HepG2 (cell line): Measurements from ENCODE around the gene CNTNAP1. TPM values are rescaled to one million over a fixed set of nuclear protein-coding genes. Genes with fewer than 3 reads are reported as not detected.
A peak's percentile ranks its signal among the peaks of the same experiment; 100 is the strongest.

Source experiments
- DNMT3B ChIP-seq: conservative IDR thresholded peaks from 2 replicates; pipeline ENCODE4 v1.6.1; 2016; ENCODE audit warnings: missing biosample characterization, control low read depth
- DR1 ChIP-seq: sonication (generic); formaldehyde crosslinking; IDR thresholded peaks from 2 replicates; pipeline ENCODE4 v1.8.0; 2021; ENCODE audit warnings: mild to moderate bottlenecking, missing genetic modification reagents, inconsistent platforms
- FOXC1 ChIP-seq: sonication (generic); formaldehyde crosslinking; IDR thresholded peaks from 2 replicates; pipeline ENCODE4 v1.8.0; 2022; ENCODE audit warnings: mild to moderate bottlenecking, missing genetic modification reagents, borderline replicate concordance
- HIVEP1 ChIP-seq: sonication (generic); formaldehyde crosslinking; IDR thresholded peaks from 2 replicates; pipeline ENCODE4 v1.4.0; 2020; ENCODE audit warnings: mild to moderate bottlenecking, missing genetic modification reagents
- HNRNPK ChIP-seq: fragments of 200-400 bp; formaldehyde crosslinking; IDR thresholded peaks from 2 replicates; pipeline ENCODE4 v1.6.1; 2018; ENCODE audit warnings: low read length, low read depth, moderate library complexity, mild to moderate bottlenecking; ENCODE audit not compliant: poor library complexity, severe bottlenecking
- HNRNPLL ChIP-seq: fragments of 200-400 bp; formaldehyde crosslinking; IDR thresholded peaks from 2 replicates; pipeline ENCODE4 v1.6.1; 2017; ENCODE audit warnings: mild to moderate bottlenecking, low read depth, low read length; ENCODE audit not compliant: poor library complexity, severe bottlenecking
- POLR2A ChIP-seq, 2 experiments: IDR thresholded peaks; 2 replicates each; pipeline ENCODE4 v1.6.1; 2011; ENCODE audit warnings: low read depth in 2 of 2, low read length in 2 of 2, mild to moderate bottlenecking in 1 of 2, moderate library complexity in 1 of 2; ENCODE audit not compliant: insufficient read depth in 1 of 2
- SOX13 ChIP-seq, 3 experiments: fragments of 450-650 bp in 1 of 3; sonication (generic) in 1 of 3; formaldehyde crosslinking in 1 of 3; IDR thresholded peaks in 2 of 3; conservative IDR thresholded peaks in 1 of 3; 2 replicates each; pipeline versions ENCODE4 v1.5.0 to v1.6.1; 2016 to 2020; ENCODE audit warnings: antibody characterized with exemption in 1 of 3, mild to moderate bottlenecking in 1 of 3, missing compliant biosample characterization in 1 of 3, missing genetic modification reagents in 1 of 3, moderate library complexity in 1 of 3
- SRSF1 ChIP-seq: fragments of 200-400 bp; formaldehyde crosslinking; optimal IDR thresholded peaks from 2 replicates; pipeline ENCODE3; 2017; ENCODE audit warnings: mild to moderate bottlenecking, low read depth, low read length, moderate library complexity
- ZBTB38 ChIP-seq: sonication (generic); formaldehyde crosslinking; IDR thresholded peaks from 2 replicates; pipeline ENCODE4 v1.5.1; 2020; ENCODE audit warnings: mild to moderate bottlenecking, missing genetic modification reagents
- ZFP1 ChIP-seq: IDR thresholded peaks from 2 replicates; pipeline ENCODE4 v1.6.1; 2016
- ZNF350 ChIP-seq: sonication (generic); formaldehyde crosslinking; IDR thresholded peaks from 2 replicates; pipeline ENCODE4 v1.4.0; 2020; ENCODE audit warnings: mild to moderate bottlenecking, low read depth, missing genetic modification reagents, borderline replicate concordance
- ZSCAN25 ChIP-seq: sonication (generic); formaldehyde crosslinking; IDR thresholded peaks from 2 replicates; pipeline ENCODE4 v1.8.0; 2022; ENCODE audit warnings: mild to moderate bottlenecking, missing genetic modification reagents
- polyA plus RNA-seq, 8 experiments: library from polyadenylated mRNA; depleted of rRNA in 3 of 8; stranded (reverse) in 7 of 8; unstranded in 1 of 8; fragments of >200 nt; fragmentation: Illumina TruSeq in 4 of 8; extraction: Trizol in 4 of 8; gene quantifications; 2 replicates each; pipeline versions ENCODE4 v1.2.1 to v1.2.3, GENCODE V29; 2011 to 2016; ENCODE audit warnings: low read depth in 4 of 8, missing spikeins in 1 of 8, mixed read lengths in 1 of 8; ENCODE audit not compliant: insufficient read depth in 1 of 8
- total RNA-seq, 5 experiments: library from RNA; depleted of rRNA; stranded (reverse); fragments of >200 nt; fragmentation: Illumina TruSeq; extraction: Trizol; gene quantifications; 2 replicates each; pipeline ENCODE4 v1.2.3, GENCODE V29; 2016; ENCODE audit warnings: low read depth in 1 of 5
- TF ChIP-seq, protein P1 (sequence below): IDR thresholded peaks from 2 replicates; pipeline ENCODE4 v1.6.1; 2016; ENCODE audit warnings: mild to moderate bottlenecking
- TF ChIP-seq, protein P2 (sequence below), 2 experiments: fragments of 450-650 bp in 1 of 2; sonication (generic) in 1 of 2; formaldehyde crosslinking; IDR thresholded peaks; 2 replicates each; pipeline versions ENCODE4 v1.5.0 to v1.8.0; 2020 to 2022; ENCODE audit warnings: mild to moderate bottlenecking in 1 of 2, missing genetic modification reagents in 1 of 2
- TF ChIP-seq, protein P3 (sequence below): sonication (generic); formaldehyde crosslinking; IDR thresholded peaks from 2 replicates; pipeline ENCODE4 v1.8.0; 2022; ENCODE audit warnings: mild to moderate bottlenecking, missing genetic modification reagents
- TF ChIP-seq, protein P4 (sequence below): sonication (generic); formaldehyde crosslinking; conservative IDR thresholded peaks from 2 replicates; pipeline ENCODE4 v1.4.0; 2020; ENCODE audit warnings: mild to moderate bottlenecking, missing genetic modification reagents, moderate library complexity
- TF ChIP-seq, protein P5 (sequence below): sonication (generic); formaldehyde crosslinking; IDR thresholded peaks from 2 replicates; pipeline ENCODE4 v1.4.0; 2020; ENCODE audit warnings: missing genetic modification reagents

Gene CNTNAP1
- total and polyA plus RNA-seq, 2 of the 13 experiments (the other 11 are each of a cell fraction or from before 2014, with no cell fraction given), result 4.5 to 7.7 TPM

DNA sequence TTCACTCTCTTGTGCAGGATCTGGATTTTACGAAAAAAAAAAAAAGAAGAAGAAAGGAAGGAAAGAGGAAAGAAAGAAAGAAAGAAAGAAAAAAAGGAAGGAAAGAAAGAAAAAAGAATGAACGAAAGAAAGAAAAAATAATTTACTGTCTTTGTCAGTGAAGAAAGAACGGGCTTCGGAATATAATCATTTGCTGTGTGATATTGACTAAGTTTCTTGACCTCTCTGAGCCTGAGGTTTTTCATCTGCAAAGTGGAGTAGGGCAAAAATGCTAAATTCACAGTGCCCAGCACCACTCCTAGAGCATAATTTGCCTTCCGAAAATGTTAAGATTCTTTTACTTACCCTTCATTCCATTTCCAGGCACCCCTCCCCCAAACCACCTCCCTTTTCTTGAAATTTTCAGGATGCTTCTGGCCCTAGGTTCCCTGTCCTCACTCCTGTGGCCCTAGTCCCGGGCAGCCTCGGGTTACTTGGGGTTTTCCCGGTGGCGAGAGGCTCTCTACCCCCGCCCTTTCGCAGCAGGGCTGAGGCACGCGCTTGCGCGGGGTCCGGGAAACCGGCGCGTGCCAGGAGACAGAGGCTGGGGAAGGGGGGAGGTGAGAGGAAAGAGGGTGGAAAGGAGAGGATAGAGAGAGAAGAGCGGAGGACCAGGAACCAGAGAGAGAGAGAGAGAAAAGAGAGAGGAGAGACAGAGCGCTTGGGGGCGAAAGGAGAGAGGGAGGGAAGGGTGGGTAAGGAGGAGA lies at the start of gene CNTNAP1 (continued):
- TF ChIP-seq, protein P1, sequence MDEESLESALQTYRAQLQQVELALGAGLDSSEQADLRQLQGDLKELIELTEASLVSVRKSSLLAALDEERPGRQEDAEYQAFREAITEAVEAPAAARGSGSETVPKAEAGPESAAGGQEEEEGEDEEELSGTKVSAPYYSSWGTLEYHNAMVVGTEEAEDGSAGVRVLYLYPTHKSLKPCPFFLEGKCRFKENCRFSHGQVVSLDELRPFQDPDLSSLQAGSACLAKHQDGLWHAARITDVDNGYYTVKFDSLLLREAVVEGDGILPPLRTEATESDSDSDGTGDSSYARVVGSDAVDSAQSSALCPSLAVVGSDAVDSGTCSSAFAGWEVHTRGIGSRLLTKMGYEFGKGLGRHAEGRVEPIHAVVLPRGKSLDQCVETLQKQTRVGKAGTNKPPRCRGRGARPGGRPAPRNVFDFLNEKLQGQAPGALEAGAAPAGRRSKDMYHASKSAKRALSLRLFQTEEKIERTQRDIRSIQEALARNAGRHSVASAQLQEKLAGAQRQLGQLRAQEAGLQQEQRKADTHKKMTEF (CRISPR knock-in tag), result peak; percentile 73
- TF ChIP-seq DR1 (CRISPR knock-in tag) (0 out of 2 replicates have a peak, but pooled peaks have one; percentile 1), ZBTB38 (CRISPR knock-in tag) (peak; percentile 25; the same call in 1 of the 2 replicates), ZSCAN25 (CRISPR knock-in tag) (peak; percentile 99), HIVEP1 (CRISPR knock-in tag) (peak; percentile 83), SOX13 (IDR thresholded peaks at IDR 0.05) (no peak), SOX13 (CRISPR knock-in tag; conservative IDR thresholded peaks at IDR 0.05 in 1 of 2, IDR thresholded peaks at IDR 0.05 in 1 of 2) (peak in 1 of 2 experiments; percentile 15; a peak in 1 of 4 replicates), POLR2A (IDR thresholded peaks at IDR 0.05; ENCODE audit: insufficient read depth in 1 of 2, low read depth in 2 of 2, low read length in 2 of 2) (0 out of 4 replicates have a peak, but pooled peaks have one; percentile 1 to 17), HNRNPLL (peak; percentile 48), ZFP1 (CRISPR knock-in tag) (0 out of 2 replicates have a peak, but pooled peaks have one; percentile 12), SRSF1 (no peak), DNMT3B (CRISPR knock-in tag) (peak; percentile 60; the same call in 1 of the 2 replicates), FOXC1 (CRISPR knock-in tag) (0 out of 2 replicates have a peak, but pooled peaks have one; percentile 22), HNRNPK (peak; percentile 96), ZNF350 (CRISPR knock-in tag) (peak; percentile 54; the same call in 1 of the 2 replicates)
- TF ChIP-seq, protein P2, sequence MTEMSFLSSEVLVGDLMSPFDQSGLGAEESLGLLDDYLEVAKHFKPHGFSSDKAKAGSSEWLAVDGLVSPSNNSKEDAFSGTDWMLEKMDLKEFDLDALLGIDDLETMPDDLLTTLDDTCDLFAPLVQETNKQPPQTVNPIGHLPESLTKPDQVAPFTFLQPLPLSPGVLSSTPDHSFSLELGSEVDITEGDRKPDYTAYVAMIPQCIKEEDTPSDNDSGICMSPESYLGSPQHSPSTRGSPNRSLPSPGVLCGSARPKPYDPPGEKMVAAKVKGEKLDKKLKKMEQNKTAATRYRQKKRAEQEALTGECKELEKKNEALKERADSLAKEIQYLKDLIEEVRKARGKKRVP (CRISPR knock-in tag; IDR thresholded peaks at IDR 0.05), result peak in 1 of 2 experiments; percentile 70; a peak in 2 of 4 replicates
- TF ChIP-seq, protein P3, sequence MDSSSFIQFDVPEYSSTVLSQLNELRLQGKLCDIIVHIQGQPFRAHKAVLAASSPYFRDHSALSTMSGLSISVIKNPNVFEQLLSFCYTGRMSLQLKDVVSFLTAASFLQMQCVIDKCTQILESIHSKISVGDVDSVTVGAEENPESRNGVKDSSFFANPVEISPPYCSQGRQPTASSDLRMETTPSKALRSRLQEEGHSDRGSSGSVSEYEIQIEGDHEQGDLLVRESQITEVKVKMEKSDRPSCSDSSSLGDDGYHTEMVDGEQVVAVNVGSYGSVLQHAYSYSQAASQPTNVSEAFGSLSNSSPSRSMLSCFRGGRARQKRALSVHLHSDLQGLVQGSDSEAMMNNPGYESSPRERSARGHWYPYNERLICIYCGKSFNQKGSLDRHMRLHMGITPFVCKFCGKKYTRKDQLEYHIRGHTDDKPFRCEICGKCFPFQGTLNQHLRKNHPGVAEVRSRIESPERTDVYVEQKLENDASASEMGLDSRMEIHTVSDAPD (CRISPR knock-in tag), result 0 out of 2 replicates have a peak, but pooled peaks have one; percentile 1
- TF ChIP-seq, protein P4, sequence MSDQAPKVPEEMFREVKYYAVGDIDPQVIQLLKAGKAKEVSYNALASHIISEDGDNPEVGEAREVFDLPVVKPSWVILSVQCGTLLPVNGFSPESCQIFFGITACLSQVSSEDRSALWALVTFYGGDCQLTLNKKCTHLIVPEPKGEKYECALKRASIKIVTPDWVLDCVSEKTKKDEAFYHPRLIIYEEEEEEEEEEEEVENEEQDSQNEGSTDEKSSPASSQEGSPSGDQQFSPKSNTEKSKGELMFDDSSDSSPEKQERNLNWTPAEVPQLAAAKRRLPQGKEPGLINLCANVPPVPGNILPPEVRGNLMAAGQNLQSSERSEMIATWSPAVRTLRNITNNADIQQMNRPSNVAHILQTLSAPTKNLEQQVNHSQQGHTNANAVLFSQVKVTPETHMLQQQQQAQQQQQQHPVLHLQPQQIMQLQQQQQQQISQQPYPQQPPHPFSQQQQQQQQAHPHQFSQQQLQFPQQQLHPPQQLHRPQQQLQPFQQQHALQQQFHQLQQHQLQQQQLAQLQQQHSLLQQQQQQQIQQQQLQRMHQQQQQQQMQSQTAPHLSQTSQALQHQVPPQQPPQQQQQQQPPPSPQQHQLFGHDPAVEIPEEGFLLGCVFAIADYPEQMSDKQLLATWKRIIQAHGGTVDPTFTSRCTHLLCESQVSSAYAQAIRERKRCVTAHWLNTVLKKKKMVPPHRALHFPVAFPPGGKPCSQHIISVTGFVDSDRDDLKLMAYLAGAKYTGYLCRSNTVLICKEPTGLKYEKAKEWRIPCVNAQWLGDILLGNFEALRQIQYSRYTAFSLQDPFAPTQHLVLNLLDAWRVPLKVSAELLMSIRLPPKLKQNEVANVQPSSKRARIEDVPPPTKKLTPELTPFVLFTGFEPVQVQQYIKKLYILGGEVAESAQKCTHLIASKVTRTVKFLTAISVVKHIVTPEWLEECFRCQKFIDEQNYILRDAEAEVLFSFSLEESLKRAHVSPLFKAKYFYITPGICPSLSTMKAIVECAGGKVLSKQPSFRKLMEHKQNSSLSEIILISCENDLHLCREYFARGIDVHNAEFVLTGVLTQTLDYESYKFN (CRISPR knock-in tag), result 0 out of 2 replicates have a peak, but pooled peaks have one; percentile 31
- TF ChIP-seq, protein P5, sequence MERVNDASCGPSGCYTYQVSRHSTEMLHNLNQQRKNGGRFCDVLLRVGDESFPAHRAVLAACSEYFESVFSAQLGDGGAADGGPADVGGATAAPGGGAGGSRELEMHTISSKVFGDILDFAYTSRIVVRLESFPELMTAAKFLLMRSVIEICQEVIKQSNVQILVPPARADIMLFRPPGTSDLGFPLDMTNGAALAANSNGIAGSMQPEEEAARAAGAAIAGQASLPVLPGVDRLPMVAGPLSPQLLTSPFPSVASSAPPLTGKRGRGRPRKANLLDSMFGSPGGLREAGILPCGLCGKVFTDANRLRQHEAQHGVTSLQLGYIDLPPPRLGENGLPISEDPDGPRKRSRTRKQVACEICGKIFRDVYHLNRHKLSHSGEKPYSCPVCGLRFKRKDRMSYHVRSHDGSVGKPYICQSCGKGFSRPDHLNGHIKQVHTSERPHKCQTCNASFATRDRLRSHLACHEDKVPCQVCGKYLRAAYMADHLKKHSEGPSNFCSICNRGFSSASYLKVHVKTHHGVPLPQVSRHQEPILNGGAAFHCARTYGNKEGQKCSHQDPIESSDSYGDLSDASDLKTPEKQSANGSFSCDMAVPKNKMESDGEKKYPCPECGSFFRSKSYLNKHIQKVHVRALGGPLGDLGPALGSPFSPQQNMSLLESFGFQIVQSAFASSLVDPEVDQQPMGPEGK (CRISPR knock-in tag), result peak; percentile 70
